Fibroblast of skin of right quadriceps (primary cell): ENCODE measurements around the gene KLC3.
"Not testable (repeated sequence)": the region's sequence is repeated elsewhere in the genome, so short reads cannot be mapped to it uniquely, and the experiment has no call there.

Experiments
- DNase-seq: peaks from one replicate; pipeline ENCODE4 v3.0.0-alpha.2; 2013

KLC3 gene

GRCh38 chr19:45320997-45321775 lies 19.4 kb upstream of the KLC3 start:
- DNase-seq, result no peak

DNA sequence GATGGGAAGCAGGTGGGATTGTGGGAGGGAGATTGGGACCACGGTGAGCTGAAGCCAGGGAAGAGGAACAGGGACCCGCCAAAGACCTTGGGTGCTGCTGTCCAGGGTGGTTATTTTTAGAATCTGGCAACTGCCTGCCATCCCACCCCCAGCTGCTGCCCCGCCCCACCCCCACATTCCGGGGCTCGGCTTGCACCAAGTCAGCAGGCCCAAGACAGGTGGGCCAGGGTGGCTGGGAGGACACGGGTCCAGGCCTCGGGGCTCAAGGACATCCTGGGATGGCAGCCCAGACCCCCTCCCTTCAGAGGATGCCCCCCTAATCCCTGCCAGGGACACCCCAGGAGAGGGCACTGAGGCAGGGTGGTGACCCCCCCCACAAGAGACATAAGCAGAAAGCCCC lies 18.7 kb upstream of the KLC3 start:
- no peak for DNase-seq

- no peak for DNase-seq
Observed at GRCh38 chr19:45322311-45322710, 18.2 kb upstream of the KLC3 start.

- no peak for DNase-seq
Observed at GRCh38 chr19:45322744-45323281, 17.7 kb upstream of the KLC3 start, which contains the start of gene CKM. CKM (minus strand) TSS chr19:45322875; CDS start chr19:45319713, 3,162 bp downstream.

DNA sequence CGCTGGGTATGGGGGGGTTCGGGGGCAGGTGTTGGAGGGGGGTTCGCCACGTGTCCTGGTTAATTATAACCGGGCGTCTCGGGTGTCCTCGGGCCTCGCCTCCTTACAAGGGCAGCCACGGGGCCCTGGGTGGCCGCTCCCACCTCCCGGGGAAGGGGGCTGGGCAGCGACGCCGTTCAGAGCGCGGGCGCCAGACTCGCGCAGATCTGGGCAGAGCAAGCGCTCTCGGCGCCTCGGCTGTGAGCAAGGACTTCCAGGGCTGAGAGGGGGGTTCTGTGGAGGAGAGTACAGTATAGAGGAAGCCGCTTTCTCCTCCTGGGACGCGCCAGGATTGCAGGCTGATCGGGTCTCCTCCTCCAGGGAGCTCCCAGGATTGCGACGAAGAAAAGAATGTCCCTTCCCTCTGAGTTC lies 16.9 kb upstream of the KLC3 start:
- DNase-seq, result no peak

- no peak for DNase-seq
Observed at GRCh38 chr19:45324349-45324907, 16.1 kb upstream of the KLC3 start.

GRCh38 chr19:45327404-45328143 lies 13.0 kb upstream of the KLC3 start:
- no peak for DNase-seq

DNA sequence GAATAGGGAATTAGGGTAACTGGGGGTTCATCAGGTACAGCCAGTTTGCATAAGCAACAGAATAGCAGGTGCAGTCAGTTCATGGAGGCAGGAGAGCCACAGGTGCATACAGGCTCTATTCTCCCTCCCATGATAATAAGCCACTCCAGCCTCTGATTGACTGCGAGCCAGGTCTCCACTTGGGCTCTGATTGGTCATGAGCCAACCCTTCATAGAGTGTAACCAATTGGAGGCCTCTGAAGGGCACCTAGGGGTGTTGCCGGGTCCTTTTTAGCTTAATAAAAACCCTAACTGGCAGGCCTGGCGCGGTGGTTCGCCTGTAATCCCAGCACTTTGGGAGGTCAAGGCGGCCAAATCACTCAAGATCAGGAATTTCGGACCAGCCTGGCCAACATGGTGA lies 9.1 kb upstream of the KLC3 start:
- no peak for DNase-seq

DNA sequence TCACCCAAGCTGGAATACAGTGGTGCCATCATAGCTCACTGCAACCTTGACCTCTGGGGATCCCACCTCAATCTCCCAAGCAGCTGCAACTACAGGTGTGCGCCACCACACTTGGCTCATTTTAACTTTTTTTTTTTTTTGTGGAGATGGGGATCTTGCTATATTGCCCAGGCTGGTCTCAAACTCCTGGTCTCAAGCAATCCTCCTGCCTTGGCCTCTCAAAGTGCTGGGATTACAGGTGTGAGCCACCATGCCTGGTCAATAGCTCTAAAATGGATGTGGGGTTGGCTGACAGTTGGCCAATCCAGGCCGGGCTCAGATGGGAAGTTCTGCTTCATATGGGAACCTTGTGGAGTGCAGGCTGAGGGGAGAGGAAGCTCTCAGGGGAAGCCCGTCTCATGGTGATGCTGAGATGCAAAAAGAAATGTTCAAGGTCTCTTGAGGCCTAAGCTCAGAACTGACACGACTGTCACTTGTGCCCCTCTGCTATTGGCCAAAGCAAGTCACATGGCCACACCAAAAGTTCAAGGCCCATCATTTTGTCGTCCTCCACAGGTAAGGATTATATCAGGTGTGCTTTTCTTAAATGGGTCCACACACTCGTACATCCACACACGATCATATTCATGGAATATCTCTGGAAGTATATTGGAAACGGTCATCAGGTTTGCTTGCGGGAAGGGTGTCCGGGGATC lies 6.8 kb upstream of the KLC3 start:
- no peak for DNase-seq

GRCh38 chr19:45334881-45335280 lies 5.7 kb upstream of the KLC3 start:
- not testable (repeated sequence) for DNase-seq

DNA sequence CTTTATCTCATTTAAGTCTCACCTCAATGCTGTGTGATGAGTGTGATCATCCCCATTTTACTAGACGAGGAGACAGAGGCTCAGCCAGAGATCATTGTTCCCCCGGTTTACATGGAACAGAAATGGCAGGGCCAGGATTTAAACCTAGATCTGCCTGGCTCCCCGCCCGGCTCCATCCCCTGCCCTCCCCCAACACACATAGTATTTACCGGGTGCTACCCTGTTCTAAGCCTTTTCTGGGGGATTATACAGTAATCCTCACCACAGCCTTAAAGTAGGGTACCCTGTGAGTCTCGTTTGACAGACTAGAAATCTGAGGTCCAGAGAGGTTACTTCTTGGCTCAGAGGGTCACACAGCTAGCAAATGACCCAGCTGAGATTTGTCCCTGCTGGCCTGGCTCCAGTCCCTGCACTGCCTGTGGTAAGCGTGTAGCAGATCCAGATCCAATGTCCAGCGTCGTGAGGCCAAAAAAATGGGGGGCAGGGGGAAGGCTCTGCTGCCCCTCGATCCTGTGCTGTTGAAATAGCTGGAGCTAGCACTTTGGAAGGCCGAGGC lies 3.8 kb upstream of the KLC3 start:
- DNase-seq, result no peak

- DNase-seq, result no peak
Observed at GRCh38 chr19:45339629-45340028, 921 bp upstream of the KLC3 start.

GRCh38 chr19:45340899-45341453 lies 426 bp downstream of the KLC3 start:
- DNase-seq, result no peak

DNA sequence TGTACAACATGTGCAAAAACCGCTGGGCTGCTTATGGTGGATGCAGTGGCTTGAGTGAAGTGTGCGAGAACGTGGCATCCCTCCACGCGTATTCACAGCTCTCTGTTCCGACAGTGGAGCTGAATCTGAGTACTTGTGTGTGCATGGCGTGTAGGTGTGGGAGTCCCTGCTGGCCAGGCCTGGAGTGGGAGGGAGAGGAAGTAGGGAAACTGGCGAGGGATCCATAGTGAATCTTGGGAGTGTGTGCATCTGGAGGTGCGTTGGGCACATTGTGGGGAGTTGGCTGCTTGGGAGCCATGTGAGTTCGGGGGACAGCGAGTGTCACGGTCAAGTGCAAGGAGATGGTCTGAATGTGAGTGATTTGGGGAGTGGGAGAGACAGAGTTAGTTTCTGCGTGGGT lies 2.4 kb downstream of the KLC3 start:
- no peak for DNase-seq

DNA sequence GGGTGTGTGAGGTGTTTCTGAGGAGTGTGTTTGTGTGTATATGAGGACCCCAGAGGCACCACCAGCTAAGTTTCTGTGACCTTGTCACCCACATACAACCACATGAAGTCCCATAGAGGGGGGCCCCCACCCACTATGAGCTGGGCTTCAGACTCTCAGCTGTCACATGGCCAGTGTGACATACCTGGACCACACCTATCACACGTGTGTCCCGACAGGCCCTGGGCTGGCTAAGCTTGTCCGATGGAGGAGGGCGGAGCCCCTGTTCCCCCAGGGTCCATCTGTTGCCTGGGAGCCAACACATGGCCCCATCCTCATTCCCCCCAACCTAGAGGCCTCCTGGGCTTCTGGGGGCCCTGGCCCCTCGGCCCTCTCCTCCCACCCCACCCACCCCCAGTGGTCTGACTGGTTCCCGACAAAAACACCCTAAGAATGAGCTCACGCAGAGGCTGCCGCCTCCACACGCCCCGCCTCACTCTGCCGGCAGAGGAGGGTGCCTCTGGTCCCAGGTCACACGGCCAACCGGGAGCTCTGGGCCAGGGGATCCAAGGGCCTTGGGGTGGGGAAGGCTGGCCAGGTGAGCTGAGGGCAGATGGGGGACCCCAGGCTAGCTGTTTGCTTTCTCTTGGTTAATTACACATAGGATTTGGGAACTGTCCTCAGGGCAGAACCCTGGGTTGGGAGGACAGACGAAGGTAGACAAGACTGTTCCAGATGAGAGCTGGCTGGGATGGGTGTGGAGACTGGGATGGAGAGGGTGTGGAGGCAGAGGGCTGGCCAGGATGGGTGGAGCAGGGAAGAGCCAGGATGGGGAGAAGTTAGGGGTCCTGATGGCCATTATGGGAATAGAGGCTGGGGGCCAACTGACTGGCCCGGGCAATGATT lies 4.3 kb downstream of the KLC3 start:
- no peak for DNase-seq

DNA sequence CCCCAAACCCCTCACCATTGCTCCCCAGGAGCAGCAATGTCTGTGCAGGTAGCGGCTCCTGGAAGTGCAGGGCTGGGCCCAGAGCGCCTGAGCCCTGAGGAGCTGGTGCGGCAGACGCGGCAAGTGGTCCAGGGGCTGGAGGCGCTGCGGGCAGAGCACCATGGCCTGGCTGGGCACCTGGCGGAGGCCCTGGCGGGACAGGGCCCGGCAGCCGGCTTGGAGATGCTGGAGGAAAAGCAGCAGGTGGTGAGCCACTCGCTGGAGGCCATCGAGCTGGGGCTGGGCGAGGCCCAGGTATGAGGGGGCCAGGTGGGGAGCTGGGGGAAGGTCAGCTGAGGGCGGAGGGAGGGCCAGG lies 4.9 kb downstream of the KLC3 start:
- no peak for DNase-seq

DNA sequence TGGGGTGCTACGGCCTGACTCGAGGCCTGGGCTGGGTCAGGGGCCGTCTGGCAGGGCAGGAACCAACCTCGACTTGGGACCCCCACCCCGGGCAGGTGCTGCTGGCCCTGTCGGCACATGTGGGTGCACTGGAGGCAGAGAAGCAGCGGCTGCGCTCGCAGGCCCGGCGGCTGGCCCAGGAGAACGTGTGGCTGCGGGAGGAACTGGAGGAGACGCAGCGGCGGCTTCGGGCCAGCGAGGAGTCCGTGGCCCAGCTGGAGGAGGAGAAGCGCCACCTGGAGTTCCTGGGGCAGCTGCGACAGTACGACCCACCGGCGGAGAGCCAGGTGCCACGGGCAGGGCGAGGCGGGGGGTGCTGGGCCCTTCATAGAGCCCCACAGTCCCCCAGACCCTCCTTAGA lies 5.9 kb downstream of the KLC3 start:
- DNase-seq, result no peak

DNA sequence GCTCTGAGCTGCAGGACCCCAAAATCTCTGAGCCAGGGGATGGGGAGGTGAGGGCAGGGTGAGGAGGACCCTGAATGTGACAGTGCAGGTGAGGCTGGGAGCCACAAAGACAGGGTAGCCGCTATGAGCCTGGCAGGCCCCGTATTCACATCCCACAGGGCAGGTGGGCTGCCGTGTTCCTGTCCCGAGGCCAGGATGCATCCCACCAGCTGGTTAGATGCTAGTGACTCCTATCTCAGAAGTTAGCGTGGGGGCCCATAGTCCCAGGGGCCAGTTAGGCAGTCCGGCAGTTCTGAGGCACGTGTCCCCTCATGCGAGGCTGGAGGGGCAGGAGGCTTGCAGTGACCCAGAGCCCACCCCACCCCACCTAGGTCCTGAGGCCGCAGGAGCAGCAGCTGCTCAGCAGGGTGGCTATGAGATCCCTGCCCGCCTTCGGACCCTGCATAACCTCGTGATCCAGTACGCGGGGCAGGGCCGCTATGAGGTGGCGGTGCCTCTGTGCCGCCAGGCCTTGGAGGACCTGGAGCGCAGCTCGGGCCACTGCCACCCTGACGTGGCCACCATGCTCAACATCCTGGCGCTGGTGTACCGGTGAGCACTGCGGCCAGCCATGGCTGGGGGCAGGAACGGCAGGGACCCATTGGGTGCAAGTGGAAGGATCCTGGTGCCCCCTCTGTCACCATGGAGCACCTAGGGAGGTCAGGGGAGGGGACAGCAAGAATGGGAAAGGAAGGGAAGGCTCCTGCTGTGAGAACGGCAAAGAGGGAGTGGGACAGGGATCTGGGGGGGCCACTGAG lies 7.2 kb downstream of the KLC3 start:
- DNase-seq, result no peak

DNA sequence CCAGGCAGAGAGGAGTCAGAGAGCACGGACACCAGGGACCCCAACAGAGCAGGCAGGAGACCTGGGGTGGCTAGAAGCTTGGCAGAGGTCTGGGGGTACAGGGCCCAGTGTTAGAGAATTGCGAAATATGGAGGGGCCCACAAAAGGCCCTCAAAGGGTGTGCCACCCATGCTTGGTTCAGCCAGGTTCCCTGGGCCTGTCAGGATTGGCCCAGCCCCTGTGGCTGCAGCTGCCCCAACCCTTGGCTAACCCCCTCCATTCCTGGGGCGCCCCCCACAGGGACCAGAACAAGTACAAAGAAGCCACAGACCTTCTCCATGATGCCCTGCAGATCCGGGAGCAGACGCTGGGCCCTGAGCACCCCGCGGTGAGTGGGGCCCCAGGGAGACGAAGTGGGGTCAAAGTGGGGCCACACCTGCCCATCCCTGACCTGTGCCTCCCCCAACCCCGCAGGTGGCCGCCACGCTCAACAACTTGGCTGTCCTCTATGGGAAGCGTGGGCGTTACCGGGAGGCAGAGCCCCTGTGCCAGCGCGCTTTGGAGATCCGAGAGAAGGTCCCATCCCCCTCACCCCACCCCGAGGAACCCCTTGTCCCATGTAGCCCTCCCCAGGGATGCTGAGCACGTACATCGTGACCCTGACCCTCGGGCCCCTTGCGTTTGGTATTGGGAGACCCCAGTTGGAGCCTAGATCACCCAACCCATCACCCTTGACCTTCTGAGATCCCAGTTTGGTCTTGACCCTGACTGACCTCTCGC lies 8.0 kb downstream of the KLC3 start:
- no peak for DNase-seq

DNA sequence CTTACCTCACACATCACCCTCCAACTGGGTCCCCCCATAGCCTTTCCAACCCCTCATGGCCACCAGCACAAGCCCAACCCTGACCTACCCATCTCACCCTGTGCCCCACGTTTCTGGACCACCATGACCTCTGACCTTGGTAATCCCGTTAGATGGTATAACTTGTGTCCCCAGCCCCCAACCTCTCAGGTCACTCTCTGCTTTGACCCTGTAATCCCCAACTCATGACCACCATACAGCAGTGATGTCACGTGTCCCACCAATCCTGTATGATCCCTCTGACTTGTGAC lies 8.5 kb downstream of the KLC3 start:
- no peak for DNase-seq
